HEK293 (cell line): ENCODE measurements around the gene C11orf86.
A peak's percentile ranks its signal among the peaks of the same experiment; 100 is the strongest.

Source experiments
- CTCF ChIA-PET: fragments of 350-600 bp; formaldehyde crosslinking; extraction: SDS; loops from one replicate; lab custom pipeline; 2021; ENCODE audit warnings: antibody characterized with exemption; lab: Yijun Ruan, JAX
- POLR2A ChIA-PET: fragments of 300-600 bp; formaldehyde crosslinking; extraction: SDS; loops from one replicate; lab custom pipeline; 2020; ENCODE audit warnings: antibody characterized with exemption, inconsistent platforms; lab: Yijun Ruan, JAX
- H3K27ac ChIP-seq: fragments of 200-500 bp; sonication (Bioruptor generic); 2 replicates; pipeline ENCODE4 v1.5.1; 2014; ENCODE audit warnings: low read depth, low read length, control low read depth, inconsistent platforms; ENCODE audit errors: extremely low read depth
- H3K36me3 ChIP-seq, 2 experiments: fragments of 200-500 bp in 1 of 2; sonication (Bioruptor generic) in 1 of 2; 1 replicate in 1 of 2; 2 replicates in 1 of 2; pipeline ENCODE4 v1.5.1; 2014 to 2017; ENCODE audit warnings: inconsistent platforms in 2 of 2, low read length in 2 of 2; ENCODE audit not compliant: control insufficient read depth in 2 of 2, insufficient read depth in 1 of 2
- H3K4me1 ChIP-seq: fragments of 200-500 bp; sonication (Bioruptor generic); 2 replicates; pipeline ENCODE4 v1.5.1; 2014; ENCODE audit warnings: mild to moderate bottlenecking, low read length, inconsistent platforms; ENCODE audit not compliant: control insufficient read depth, insufficient read depth
- H3K4me3 ChIP-seq: 2 replicates; pipeline ENCODE4 v1.5.1; 2011; ENCODE audit warnings: low read depth, mild to moderate bottlenecking, control low read depth, low read length, moderate library complexity
- H3K9me3 ChIP-seq: fragments of 200-500 bp; sonication (Bioruptor generic); 2 replicates; pipeline ENCODE4 v1.5.1; 2014; ENCODE audit warnings: low read depth, low read length, inconsistent platforms; ENCODE audit not compliant: control insufficient read depth, insufficient read depth
- MZF1 ChIP-seq: fragments of 450-650 bp; formaldehyde crosslinking; IDR thresholded peaks from 2 replicates; pipeline ENCODE4 v1.5.1; 2017; ENCODE audit warnings: missing biosample characterization, missing genetic modification characterization, borderline replicate concordance
- OSR2 ChIP-seq: fragments of 450-650 bp; formaldehyde crosslinking; IDR thresholded peaks from 2 replicates; pipeline ENCODE4 v1.5.1; 2016; ENCODE audit warnings: missing biosample characterization, missing genetic modification characterization
- PBX3 ChIP-seq: sonication (generic); formaldehyde crosslinking; IDR thresholded peaks from 2 replicates; pipeline ENCODE4 v1.8.1; 2022; ENCODE audit warnings: mild to moderate bottlenecking, moderate library complexity, missing genetic modification reagents
- PRDM1 ChIP-seq: fragments of 450-650 bp; formaldehyde crosslinking; IDR thresholded peaks from 2 replicates; pipeline ENCODE4; 2016; ENCODE audit warnings: missing biosample characterization, missing genetic modification characterization
- SP2 ChIP-seq: fragments of 450-650 bp; formaldehyde crosslinking; IDR thresholded peaks from 2 replicates; pipeline ENCODE4 v1.5.1; 2016; ENCODE audit warnings: missing biosample characterization, missing genetic modification characterization
- TRIM28 ChIP-seq: IDR thresholded peaks from 2 replicates; pipeline ENCODE4 v1.6.1; 2011; ENCODE audit warnings: low read length, control low read depth, borderline replicate concordance
- ZBTB7A ChIP-seq: fragments of 450-650 bp; formaldehyde crosslinking; IDR thresholded peaks from 2 replicates; pipeline ENCODE4 v1.5.1; 2016; ENCODE audit warnings: low read depth, missing biosample characterization, missing genetic modification characterization
- ZNF366 ChIP-seq: fragments of 450-650 bp; formaldehyde crosslinking; conservative IDR thresholded peaks from 2 replicates; pipeline ENCODE4 v1.5.1; 2016; ENCODE audit warnings: missing biosample characterization, missing genetic modification characterization
- ZNF394 ChIP-seq: fragments of 450-650 bp; formaldehyde crosslinking; IDR thresholded peaks from 2 replicates; pipeline ENCODE4 v1.5.1; 2016; ENCODE audit warnings: missing biosample characterization, missing genetic modification characterization, mild to moderate bottlenecking, moderate library complexity, borderline replicate concordance
- ZNF416 ChIP-seq: fragments of 450-650 bp; formaldehyde crosslinking; IDR thresholded peaks from 2 replicates; pipeline ENCODE4 v1.5.1; 2016; ENCODE audit warnings: missing biosample characterization, missing genetic modification characterization
- ZNF423 ChIP-seq: fragments of 450-650 bp; formaldehyde crosslinking; IDR thresholded peaks from 2 replicates; pipeline ENCODE4 v1.5.1; 2016; ENCODE audit warnings: missing biosample characterization, missing genetic modification characterization
- ZNF549 ChIP-seq: fragments of 450-650 bp; IDR thresholded peaks from 2 replicates; pipeline ENCODE4 v1.5.1; 2018; ENCODE audit warnings: missing biosample characterization, missing genetic modification characterization, mild to moderate bottlenecking, inconsistent platforms, moderate library complexity
- ZNF654 ChIP-seq: fragments of 450-650 bp; formaldehyde crosslinking; IDR thresholded peaks from 2 replicates; pipeline ENCODE4 v1.5.1; 2016; ENCODE audit warnings: low read depth, missing biosample characterization, missing genetic modification characterization
- TF ChIP-seq, protein P1 (sequence below): fragments of 450-650 bp; formaldehyde crosslinking; IDR thresholded peaks from 2 replicates; pipeline ENCODE4 v1.5.1; 2016; ENCODE audit warnings: missing biosample characterization, missing genetic modification characterization
- TF ChIP-seq, protein P2 (sequence below): fragments of 450-650 bp; formaldehyde crosslinking; IDR thresholded peaks from 2 replicates; pipeline ENCODE4 v1.5.1; 2016; ENCODE audit warnings: missing biosample characterization, missing genetic modification characterization
- TF ChIP-seq, protein P3 (sequence below): fragments of 450-650 bp; formaldehyde crosslinking; IDR thresholded peaks from 2 replicates; pipeline ENCODE4 v1.5.1; 2017; ENCODE audit warnings: missing biosample characterization, missing genetic modification characterization

C11orf86 gene

GRCh38 chr11:66976028-66976467, 944 bp downstream of the C11orf86 start:
- H3K4me1 ChIP-seq: no peaks in the 10 kb centered on the region
- no peak overlapping the region for H3K27ac ChIP-seq
- no peaks in the 10 kb centered on the region for H3K9me3 ChIP-seq
- H3K4me3 ChIP-seq: no peak overlapping the region
- TF ChIP-seq SP2 (tag by site-specific recombination): no peak
- TF ChIP-seq, protein P1, sequence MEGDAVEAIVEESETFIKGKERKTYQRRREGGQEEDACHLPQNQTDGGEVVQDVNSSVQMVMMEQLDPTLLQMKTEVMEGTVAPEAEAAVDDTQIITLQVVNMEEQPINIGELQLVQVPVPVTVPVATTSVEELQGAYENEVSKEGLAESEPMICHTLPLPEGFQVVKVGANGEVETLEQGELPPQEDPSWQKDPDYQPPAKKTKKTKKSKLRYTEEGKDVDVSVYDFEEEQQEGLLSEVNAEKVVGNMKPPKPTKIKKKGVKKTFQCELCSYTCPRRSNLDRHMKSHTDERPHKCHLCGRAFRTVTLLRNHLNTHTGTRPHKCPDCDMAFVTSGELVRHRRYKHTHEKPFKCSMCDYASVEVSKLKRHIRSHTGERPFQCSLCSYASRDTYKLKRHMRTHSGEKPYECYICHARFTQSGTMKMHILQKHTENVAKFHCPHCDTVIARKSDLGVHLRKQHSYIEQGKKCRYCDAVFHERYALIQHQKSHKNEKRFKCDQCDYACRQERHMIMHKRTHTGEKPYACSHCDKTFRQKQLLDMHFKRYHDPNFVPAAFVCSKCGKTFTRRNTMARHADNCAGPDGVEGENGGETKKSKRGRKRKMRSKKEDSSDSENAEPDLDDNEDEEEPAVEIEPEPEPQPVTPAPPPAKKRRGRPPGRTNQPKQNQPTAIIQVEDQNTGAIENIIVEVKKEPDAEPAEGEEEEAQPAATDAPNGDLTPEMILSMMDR (tag by site-specific recombination): peak; percentile 56
- peak; percentile 40; the same call in 1 of the 2 replicates for TF ChIP-seq ZNF654 (tag by site-specific recombination)
- peak; percentile 34; the same call in 1 of the 2 replicates for TF ChIP-seq ZNF394 (tag by site-specific recombination)
- TF ChIP-seq MZF1: no peak
- POLR2A ChIA-PET: interaction anchor here (1.5 kb wide), 1 partner anchor 132 kb away, joined by 5 read pairs; the partner anchor contains the start of gene RCE1
- no peaks in the 10 kb centered on the region for H3K36me3 ChIP-seq
- CTCF ChIA-PET: interaction anchor here (0.6 to 2.4 kb wide), 19 partner anchors 11 to 290 kb away, joined by 3 to 21 read pairs (median 4); partner anchors contain the start of gene RCE1

DNA sequence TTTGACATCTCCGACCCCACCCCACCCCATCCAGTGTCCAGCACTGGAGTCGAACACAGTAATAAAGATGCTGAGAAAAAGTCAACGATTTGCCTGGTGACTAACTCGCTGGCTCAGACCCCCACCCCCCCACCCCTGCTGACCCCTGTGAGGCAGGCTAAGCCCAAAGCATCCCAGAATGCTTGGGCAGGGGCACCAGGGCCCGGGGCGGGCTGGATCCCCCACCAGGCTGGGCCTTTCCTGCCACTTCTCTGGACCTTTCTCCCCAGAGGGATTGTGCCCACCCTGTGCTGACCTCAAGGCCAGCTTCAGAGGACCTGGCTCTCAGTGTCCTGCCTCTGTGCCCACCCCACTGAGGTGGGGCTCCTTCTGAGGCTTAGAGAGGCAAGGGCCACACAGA, 1.8 kb downstream of the C11orf86 start:
- POLR2A ChIA-PET: interaction anchor here (0.6 to 1.5 kb wide), 2 partner anchors 133 kb away, joined by 3 to 5 read pairs; partner anchors contain the start of gene RCE1
- Histone ChIP-seq H3K4me3 (no peak overlapping the region), H3K4me1 (no peaks in the 10 kb centered on the region), H3K36me3 (no peaks in the 10 kb centered on the region)
- CTCF ChIA-PET: interaction anchor here (0.7 to 2.4 kb wide), 14 partner anchors 9 to 142 kb away, joined by 3 to 21 read pairs (median 4); partner anchors contain the start of gene RCE1
- no peak for TF ChIP-seq ZNF549 (tag by site-specific recombination)
- no peak for TF ChIP-seq OSR2 (tag by site-specific recombination)
- no peak for TF ChIP-seq ZNF423 (tag by site-specific recombination)
- TF ChIP-seq ZNF416 (tag by site-specific recombination): no peak
- TF ChIP-seq, protein P2, sequence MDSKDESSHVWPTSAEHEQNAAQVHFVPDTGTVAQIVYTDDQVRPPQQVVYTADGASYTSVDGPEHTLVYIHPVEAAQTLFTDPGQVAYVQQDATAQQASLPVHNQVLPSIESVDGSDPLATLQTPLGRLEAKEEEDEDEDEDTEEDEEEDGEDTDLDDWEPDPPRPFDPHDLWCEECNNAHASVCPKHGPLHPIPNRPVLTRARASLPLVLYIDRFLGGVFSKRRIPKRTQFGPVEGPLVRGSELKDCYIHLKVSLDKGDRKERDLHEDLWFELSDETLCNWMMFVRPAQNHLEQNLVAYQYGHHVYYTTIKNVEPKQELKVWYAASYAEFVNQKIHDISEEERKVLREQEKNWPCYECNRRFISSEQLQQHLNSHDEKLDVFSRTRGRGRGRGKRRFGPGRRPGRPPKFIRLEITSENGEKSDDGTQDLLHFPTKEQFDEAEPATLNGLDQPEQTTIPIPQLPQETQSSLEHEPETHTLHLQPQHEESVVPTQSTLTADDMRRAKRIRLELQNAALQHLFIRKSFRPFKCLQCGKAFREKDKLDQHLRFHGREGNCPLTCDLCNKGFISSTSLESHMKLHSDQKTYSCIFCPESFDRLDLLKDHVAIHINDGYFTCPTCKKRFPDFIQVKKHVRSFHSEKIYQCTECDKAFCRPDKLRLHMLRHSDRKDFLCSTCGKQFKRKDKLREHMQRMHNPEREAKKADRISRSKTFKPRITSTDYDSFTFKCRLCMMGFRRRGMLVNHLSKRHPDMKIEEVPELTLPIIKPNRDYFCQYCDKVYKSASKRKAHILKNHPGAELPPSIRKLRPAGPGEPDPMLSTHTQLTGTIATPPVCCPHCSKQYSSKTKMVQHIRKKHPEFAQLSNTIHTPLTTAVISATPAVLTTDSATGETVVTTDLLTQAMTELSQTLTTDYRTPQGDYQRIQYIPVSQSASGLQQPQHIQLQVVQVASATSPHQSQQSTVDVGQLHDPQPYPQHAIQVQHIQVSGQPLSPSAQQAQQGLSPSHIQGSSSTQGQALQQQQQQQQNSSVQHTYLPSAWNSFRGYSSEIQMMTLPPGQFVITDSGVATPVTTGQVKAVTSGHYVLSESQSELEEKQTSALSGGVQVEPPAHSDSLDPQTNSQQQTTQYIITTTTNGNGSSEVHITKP: no peak
- TF ChIP-seq ZBTB7A (tag by site-specific recombination): no peak
- TF ChIP-seq, protein P3, sequence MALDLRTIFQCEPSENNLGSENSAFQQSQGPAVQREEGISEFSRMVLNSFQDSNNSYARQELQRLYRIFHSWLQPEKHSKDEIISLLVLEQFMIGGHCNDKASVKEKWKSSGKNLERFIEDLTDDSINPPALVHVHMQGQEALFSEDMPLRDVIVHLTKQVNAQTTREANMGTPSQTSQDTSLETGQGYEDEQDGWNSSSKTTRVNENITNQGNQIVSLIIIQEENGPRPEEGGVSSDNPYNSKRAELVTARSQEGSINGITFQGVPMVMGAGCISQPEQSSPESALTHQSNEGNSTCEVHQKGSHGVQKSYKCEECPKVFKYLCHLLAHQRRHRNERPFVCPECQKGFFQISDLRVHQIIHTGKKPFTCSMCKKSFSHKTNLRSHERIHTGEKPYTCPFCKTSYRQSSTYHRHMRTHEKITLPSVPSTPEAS (tag by site-specific recombination): no peak
- no peak for TF ChIP-seq TRIM28
- TF ChIP-seq PBX3: no peak
- no peak for TF ChIP-seq PRDM1 (tag by site-specific recombination)
- no peak for TF ChIP-seq ZNF366 (tag by site-specific recombination)
- TF ChIP-seq, all 188 proteins: peak for 0
- no peaks in the 10 kb centered on the region for H3K9me3 ChIP-seq
- no peak overlapping the region for H3K27ac ChIP-seq
